NCI-H1417 (cell line): ENCODE data around the gene GOLGA6L7.
A peak's percentile ranks its signal among the peaks of the same experiment; 100 is the strongest.
"Not testable (repeated sequence)": the region's sequence is repeated elsewhere in the genome, so short reads cannot be mapped to it uniquely, and the experiment has no call there.

ENCODE experiments used
- DNase-seq, 3 experiments: peaks; one replicate each; lab custom pipeline; 2025; lab: John Stamatoyannopoulos, UW

GOLGA6L7 gene, protein sequence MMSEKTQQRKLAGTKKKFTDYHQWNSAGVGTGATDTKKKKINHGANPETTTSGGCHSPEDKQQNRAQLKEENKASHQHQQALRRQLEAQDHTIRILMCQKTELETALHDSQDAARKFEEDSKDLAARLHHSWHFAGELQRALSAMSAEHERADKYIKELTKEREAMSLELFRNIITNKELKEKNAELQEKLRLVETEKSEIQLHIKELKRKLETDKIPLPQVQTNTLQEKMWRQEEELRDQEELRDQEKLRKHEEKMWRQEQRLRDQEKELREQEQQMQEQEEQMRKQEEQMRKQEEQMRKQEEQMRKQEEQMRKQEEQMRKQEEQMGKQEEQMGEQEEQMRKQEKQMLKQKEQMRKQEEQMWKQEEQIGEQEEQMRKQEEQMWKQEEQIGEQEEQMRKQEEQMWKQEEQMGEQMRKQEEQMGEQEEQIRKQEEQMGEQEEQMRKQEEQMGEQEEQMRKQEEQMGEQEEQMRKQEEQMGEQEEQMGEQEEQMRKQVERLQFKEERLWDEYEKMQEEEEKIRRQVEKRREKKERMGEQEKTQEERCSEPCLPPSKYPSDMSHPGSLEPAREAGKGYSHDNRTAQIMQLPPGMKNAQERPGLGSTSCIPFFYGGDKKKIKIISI

DNA sequence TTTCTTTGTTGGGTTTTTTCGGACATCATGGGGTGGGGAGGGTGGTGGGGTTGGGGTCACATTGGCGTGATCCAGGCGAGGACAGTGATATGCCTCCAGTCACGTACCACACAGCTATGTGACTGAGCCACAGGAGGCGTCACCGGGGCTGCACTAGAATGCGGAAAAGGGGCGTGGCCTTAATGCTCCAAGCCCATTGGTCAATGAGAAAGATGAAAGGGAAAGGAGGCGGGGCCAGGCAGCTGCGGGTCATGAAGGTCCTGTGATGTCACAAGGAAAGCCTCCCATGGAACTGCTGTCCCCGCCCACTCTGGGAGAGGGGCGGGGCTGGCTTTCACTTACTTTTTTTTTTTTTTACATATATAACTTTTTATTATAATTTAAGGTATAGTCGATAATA lies at the start of gene GOLGA6L7:
GOLGA6L7 (minus strand) TSS at position 124 of the 400 bp plus-strand sequence; CDS start at position 29, 95 bp downstream.
- DNase-seq, result not testable (repeated sequence)

DNA sequence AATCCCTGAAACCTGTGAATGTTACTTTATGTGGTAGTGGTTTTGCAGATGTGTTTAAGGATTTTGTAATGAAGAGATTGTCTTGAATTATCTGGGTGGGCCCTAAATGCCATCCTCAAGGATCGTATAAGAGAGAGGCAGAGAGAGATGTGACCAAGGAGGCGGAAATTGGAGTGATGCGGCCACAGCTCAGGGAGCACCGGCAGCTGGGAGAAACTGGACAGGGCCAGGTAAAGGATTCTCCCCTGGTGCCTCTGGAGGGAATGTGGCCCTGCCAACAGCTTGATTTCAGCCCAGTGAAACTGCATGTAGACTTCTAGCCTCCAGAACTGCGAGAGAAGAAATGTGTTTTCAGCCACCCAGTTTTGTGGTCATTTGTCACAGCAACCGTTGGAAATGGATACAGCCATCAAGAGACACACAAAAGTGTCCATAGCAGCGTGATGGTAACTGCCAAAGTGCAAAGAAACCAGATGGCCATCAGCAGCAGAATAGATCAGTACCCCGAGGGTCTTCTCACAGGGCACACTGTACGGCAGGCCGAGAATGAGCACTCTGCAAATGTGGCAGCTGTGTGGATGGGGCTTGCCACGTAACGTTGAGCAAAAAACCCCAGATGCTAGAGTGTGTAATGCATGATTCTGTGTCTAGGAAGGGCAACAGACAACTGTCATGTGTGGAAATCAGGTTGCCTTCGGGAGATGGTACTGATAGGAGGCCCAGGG lies 49.6 kb upstream of the GOLGA6L7 start:
- no peak for DNase-seq

DNA sequence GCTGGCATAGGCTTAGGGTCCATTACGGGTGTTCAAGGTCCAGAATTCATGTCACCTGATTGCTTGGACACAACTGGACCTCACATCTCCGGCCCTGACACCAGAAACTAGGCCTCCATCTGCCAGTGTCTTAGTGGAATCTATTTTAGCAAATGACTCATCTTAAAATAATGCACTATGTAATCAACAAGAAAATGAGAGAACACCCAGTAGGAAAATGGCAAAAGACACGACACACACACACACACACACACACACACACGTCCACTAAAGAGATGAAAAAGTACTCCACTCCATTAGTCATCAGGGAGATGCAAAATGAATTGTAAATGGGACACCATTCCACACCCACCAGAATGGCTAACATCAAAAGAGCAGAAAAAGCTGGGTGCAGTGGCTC lies 48.5 kb upstream of the GOLGA6L7 start:
- no peak for DNase-seq

DNA sequence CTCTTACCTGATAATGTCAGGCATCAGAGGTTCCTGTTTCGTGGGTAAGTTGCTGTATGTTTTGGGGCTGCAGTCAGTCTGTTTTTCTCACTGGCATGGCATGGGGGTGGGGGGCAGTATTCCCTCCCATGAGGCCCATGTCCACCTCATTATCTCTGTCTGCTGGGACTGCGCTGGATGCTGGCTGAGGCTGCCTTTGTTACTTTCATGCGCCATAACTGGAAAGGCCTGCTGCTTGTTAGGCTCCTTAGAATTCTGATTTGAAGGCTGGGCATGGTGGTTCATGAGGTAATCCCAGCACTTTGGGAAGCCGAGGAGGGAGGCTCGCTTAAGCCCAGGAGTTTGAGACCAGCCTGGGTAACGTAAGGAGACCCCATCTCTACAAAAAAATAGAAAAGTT lies 47.1 kb upstream of the GOLGA6L7 start:
- DNase-seq, result no peak

DNA sequence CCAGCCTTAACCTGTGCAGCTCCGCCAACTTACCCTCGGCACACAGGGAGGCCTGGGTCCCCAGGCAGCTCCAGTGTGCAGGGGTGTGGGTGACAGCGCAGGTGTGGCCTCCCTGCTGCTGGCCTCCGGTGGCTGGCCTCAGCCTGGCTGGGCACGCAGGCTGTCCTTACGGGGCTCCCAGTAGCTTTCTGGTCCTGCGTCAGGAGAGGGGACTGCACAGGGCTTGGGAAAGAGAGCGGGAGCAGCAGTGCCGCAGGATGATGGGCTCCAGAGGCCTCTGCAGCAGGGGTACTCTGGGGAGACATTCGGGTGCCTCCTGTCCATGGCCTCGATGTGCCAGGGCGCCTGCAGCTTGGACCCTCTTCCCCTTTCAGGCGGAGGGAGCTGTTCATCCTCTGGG lies 46.7 kb upstream of the GOLGA6L7 start:
- no peak for DNase-seq

DNA sequence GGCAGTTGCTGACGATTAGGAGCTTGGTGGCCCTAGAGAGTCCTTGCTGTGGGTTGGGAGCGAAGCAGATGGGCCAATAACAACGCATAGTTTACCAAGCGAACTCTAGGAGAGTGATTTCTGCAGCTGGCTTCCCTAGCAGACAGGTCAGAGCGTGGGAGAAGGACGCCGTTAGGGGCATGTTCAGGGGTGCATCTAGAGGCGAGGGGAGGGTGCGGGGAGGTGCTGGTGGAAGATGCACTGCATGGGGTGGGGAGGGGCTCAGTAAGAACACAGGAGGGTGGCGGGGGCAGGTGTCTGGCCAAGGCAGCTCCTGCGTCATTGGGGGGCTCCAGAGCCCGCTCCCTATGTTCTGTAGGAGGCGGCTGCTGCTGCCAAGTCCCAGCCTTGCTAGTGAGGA lies 46.2 kb upstream of the GOLGA6L7 start:
- no peak for DNase-seq

DNA sequence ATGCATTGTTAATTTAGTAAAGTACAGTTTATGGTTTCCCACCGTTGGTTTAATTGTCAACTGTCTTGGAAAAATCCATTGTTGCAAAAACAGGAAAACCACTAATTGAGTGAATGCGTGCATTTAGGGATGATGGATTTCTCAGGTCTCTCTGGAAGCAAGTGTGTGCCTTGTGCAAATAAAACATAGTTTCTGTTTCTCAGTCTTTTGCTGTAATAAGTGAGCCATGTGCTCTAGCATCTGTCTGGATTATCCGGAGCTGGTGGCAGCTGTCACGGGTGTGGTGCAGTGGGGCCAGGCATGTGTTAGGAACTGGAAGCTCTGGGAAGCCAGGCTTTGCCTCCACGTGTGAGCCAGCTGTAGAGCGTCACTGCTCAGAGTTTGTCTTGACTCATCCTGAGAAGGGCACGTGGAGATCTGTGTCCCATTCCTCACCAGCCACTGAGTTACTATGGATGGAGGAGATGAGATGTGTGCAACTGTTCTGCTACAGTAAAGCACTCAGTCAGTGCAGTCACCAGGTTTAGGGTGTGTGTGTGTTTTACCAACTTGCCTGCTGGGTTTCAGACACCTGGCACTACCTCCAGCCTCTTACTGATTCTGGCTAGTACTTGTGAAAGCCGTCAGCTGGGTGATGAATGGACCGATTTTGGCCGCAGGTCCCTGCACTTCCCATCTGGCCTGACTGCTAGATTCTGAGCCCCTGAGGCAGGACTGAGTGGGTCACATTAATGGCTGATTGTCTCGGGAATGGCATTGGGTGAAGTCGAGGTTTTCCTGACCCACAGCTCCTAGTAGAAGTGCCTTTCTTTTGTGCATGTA lies 44.6 kb upstream of the GOLGA6L7 start:
- peak in 2 of 3 experiments; percentile 37 to 67 for DNase-seq

DNA sequence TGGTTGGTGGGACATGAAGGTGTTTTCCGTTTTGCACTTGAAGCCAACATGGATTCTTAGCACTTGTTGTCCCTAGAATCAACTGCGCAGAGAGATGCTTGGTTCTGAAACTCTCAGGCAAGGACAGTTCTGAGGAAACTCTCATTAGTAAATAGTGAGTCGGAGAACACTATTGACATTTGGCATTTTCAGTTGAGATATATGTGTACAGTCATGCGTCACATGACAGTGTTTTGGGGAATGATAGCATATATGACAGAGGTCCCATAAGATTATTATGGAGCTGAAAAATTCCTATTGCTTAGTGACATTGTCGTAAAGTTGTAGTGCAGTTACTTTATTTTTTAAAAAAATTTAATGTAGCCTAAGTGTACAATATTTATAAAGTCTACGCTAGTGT lies 43.1 kb upstream of the GOLGA6L7 start:
- DNase-seq, result no peak

DNA sequence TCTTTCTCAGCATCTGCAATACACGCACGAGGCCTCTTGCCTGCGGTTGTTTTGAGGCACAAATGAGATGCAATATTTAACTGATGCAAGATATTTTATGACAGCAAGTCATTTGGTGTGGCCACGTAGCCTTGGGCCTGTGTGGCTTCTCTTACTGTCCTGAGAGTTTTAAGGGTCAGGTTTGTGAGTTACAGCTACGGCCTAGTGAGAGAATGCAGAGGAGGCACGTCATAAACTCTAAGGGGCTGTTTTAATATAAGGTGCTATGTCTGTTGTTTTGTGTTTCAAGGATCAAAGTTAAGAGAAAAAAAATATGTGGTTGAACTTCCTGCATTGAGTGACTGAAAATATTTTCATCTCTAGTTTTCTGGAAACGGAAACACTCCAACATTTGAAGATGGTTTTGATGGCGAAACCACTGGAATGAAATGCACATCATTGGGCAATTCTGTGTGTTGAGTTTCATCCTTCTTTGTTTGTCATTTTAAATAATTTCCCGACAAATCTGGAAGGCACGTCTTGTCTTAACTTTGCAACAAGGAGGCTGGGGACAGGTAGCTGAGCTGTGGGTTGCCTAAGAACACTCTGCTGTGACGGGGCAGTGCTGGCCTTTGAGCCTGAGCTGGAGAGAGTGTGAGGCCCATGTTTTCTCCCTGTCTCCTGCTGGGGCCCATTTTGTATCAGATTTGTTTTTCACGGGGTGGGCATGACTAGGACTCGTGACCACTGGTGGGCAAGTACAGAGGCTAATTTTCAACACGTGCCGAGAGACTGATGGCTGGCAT lies 42.5 kb upstream of the GOLGA6L7 start:
- DNase-seq, result no peak

DNA sequence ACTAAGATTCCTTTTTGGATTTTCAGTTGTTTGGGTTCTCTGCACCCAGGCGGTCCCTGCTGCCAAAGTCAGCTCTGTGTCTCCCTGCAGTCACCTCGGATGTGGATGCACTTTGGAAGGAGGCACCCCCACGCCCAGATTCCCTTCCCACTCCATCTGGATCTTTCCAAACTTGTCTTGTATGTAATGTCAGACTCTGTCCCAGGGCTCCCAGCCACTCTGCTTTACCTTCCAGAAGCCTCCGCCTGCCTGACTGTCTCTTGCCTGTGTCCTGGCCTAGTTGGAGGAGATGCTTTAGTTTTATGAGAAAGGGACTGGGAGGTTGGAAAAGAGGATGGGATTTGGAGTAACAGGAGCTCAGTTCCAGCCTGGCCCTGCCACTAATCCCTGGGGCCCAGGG lies 41.8 kb upstream of the GOLGA6L7 start:
- not testable (repeated sequence) for DNase-seq

DNA sequence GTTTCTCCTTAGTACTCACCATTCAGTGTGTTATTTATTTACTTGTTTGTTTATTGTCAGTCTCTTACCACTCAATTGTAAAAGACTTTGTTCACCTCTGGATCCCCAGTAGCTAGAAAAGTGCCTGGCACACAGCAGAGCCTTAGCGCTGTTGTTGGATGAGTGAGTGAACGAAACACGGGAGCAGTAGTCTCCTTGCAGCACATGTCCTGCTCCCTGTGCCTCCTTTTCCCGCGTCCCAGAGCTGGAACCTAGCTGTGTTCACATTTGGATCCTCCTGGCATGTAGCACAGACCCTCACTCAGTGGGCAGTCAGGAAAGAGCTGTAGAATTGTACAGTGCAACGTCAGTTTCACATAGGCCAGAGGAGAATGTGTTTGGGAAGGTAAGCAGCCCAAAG lies 41.4 kb upstream of the GOLGA6L7 start:
- DNase-seq, result not testable (repeated sequence)

DNA sequence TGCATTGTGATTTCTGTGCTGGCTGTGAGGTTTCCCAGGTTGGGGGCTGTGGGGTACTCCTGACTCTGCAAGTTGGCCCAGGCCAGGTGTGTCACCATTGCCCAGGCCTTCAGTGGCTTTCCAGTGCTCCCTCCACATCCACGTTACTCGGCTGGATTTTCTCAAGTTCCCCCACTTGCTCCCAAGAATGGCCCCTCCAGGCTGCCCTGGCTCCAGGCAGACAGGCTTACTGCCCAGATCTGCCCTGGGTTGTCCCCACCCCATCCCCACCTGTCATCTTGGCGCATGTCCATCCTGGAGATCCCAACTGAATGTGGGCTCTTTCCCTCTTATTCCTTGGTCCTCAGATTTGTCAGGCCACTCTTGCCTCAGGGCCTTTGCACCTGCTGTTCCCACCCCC lies 40.9 kb upstream of the GOLGA6L7 start:
- no peak for DNase-seq

DNA sequence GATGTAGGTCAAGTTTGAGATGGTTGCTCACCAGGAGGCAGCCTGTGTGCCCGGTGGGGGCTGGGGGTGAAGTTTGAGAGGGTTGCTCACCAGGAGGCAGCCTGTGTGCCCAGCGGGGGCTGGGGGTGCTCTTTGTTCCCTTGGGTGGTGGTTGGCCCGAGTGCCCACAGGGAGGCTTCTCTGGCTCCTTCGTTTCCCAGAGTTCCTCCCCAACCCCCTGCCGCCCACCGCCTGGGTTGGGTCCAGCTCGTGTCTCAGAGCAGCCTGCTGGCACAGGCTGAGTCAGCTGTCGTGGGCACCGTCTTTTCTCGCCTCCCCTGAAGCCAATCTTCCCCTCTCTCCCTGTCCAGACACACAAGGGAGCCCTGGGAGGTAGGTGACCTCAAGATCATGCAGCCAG lies 40.5 kb upstream of the GOLGA6L7 start:
- no peak for DNase-seq

DNA sequence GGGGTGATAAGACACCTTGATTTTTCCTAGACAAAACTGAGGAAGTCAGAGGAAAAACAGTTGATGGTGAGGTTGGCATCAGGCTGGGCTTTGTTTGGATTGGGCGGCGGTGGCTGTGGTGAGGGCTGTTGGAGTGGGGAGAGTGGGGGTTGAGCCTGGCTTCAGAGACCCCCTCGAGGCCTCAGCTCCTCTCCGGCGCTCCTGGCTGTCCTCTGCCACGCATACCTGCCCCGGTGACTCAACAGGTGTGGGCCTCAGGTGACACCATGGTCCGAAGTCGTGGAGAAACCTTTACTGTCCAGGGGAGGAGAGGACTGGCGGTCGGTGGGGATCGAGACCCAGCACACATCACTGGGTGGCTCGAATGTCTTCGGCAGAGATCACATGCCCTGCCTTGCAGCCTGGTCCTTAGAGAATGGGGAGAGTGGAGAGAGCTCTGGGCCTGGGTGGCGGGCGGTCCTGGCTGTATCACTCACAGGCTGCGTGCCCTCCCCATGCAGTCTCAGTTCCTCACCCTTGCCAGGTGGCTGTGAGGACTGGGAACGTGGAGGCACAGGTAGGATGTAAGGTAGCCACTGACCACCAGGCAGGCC lies 40.0 kb upstream of the GOLGA6L7 start:
- no peak for DNase-seq

DNA sequence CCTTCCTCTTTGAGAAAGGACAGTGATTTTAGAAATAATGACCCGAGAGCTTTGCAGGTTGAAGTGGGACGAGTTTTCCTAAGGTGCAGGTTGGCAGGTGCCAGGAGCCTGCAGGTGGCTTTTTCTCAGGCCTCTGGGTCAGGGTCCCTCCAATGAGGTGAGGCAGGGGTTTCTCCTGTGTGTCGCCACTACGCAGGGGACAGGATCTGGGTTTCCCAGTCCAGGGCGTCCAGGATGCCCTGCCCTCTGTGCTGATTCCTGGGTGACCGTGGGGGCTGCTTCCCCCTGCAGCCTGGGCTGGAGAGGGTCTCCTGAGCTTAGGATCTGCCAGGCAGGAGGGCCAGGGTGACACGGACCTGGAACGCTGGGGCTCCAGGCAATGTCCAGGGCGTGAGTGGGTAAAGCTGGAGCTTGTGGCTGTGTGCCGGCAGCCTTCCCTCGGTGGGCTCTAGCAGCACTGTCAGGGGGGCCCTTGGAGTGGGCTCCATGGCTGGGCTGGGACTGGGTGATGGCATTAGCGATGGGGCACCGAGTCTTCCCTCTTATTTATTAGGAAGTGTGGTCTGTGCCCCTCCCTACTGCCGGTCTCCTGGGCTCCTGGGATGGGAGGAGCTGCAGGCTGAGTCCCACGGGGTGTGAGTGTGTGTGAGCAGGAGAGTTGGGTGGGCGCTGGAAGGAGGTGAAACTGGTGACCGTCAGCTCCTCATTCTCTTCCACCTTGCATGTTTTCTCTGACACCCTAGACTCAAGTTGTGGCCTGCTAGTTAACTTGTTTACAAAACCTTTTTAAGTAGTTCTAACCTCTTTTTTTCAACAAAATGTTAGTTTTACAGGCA lies 39.1 kb upstream of the GOLGA6L7 start:
- DNase-seq, result no peak

DNA sequence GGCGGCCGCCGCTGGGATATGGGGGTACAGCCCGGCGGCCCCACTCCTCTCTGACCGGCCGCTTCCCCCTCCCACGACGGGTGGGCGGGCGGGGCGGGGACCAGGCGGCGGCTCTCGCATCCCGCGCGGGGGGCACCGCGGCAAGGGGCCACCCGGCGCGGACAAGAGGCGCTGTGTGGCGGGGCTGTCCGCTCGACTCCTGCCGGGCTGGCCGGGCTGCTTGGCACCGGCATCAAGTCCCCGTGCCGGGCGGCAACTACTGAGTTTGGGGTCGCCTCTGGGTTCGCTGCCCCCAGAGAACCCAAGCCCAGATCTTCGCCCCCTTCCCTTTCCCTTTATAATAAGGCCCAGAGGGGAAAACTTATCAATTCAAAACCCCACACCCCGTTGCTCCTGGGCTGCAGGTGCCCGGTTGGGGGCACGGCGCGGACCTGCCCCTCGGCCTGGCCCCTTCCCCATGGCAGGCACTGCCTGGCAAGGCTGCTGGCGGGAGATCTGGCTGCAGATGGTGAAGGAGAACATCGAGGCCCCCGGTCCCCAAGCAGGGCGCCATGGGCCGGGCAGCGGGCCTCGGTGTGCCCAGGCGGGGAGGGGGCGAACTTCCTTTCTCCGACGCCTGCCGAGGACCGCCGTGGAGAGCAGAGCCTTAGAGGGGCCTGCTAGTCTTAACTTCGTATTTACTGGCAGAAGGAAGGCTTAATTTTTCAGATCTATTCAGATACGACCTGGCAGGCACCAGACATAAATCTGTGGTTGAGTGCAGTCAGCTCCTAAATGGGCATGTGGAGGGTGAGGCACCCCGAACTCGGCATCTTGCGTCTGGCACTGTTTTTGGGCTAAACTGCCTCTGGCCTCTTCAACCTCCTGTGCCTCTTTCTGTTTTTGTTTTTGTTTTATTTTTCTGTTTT lies 38.2 kb upstream of the GOLGA6L7 start:
- peak in 2 of 3 experiments; percentile 68 to 69 for DNase-seq

DNA sequence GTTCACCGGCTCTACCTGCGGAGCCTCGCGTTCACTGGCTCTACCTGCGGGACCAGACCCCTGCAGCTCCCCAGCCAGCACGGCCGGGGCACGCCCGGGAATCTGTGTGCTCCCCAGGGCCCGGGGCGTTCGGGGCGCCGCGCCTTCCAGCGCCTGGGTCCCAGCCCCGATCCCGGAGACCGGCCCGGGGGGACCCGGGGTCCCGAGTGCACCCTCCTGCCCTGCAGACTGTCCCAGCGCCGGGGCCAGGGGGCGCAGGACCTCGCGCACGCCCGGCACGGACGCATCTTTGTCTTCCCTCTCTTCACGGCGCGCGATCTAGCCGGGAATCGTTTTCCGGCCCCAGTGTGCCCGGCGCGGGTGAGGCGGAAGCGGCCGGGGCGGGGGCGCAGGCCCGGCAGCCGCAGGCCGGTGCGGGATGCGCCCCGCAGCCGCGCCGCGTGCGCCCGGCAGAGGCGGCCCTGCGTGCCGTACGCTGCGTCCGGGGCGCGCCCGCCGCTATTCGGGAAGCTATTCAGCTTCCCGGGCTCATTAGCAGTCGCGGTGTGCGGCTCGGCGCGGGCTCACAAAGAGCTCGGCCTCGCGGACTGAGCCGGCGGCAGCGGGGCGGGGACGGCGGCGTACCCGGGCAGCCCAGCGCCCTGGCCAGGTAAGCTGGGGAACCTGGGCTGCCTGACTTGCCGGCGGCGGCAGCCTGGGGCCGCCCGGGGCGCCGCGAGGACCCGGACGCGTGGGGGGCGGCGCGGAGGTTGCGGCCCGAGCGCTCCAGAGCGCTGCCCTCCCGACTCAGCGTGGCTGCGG lies 37.4 kb upstream of the GOLGA6L7 start, which contains the start of gene APBA2:
APBA2 (plus strand) TSS at position 345 of the 801 bp plus-strand sequence. CDS start 167,911 bp downstream, outside the sequence.
- peak; percentile 36 to 85 (median 82) for DNase-seq

DNA sequence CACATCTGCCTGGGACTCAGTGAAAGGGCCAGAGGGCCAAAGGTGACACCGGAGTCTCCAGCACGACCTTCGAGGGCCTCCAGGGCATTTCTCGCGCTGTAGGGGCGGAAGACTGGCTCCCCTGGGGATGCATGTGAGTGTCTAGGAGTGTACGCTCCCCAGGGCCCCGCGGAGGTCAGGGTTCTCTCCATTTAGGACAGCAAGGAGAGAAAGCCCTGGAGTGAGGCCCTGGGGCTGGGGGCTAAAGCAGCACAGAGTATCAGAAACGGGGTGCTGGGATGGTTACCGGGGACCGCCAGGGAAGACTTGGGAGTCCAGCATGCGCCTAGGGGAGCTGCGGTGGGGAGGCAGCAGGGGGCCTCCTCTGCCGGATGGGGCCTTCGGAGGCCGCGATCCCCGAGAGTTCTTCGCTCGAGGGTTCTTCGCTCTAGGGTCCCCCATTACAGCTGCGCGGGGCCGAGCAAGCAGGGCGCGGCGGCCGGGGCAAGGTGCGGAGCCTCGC lies 36.7 kb upstream of the GOLGA6L7 start:
- no peak for DNase-seq
